Amniotic epithelial cell (primary cell): ENCODE measurements around the gene KIAA1217.
"Not testable (repeated sequence)": the region's sequence is repeated elsewhere in the genome, so short reads cannot be mapped to it uniquely, and the experiment has no call there.

Source experiments
- DNase-seq: peaks from one replicate; pipeline ENCODE4 v3.0.0-alpha.2; 2010; ENCODE audit warnings: low read depth

Gene KIAA1217

GRCh38 chr10:24465891-24466818, 257.2 kb downstream of the KIAA1217 start:
- peak; percentile 99 for DNase-seq

DNA sequence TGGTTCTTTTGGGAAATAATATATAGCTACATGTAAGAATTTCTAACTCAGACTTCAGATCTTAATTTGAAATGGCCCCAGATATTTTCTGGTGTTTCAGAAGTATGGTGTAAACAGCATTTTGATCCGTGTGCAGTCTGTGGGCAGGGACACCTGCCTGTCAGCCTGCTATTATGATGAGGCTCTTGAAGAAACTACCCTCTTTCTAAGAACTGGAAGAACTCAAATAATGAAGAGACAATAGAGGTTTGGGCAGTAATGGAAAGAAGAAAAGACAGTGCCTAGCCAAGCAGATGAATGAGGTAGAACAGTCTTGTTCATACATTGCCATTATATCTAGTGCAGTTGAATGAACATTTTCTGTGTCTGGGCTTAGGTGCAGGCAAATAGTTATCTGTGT, 258.2 kb downstream of the KIAA1217 start:
- DNase-seq: peak; percentile 49

DNA sequence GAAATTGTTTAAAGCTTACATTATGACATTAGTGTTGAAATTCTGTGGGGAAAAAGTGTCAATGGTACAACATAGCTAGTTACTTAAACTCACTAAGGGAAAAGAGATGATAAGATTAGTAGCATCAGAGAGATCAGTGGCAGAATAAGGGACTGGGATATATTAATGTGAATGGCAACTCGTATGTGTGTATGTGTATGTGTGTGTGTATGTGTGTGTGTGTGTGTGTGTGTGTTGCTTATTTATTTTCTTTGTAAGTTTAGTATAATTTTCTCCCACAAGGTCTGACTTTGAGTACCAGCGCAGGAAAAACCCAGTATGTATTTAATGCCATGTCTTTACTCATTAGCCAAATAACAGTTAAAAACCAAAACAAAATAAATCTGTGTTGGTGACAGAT, 258.7 kb downstream of the KIAA1217 start:
- peak; percentile 29 for DNase-seq

DNA sequence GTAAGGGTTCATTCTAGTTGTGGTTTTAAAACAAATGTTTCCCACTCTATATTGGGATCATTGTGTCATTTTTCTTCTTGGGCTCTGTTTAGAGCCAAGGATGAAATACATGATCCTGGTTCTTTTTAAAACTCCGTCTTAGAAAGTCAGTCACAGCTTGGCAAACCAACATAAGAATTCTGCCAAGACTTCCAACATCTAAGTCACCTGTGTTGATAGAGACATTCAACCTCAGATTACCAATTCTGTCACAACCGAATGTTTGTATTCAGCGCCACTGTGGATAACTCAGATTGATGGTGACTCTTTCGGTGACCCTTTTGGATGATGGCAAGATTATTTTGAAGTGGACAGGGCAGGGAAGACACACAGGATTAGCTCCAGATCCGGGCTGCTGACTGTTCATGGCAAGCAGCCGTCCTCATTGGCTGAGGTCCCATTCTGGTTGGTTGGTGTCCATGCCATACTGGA, 259.4 kb downstream of the KIAA1217 start:
- DNase-seq: peak; percentile 78

DNA sequence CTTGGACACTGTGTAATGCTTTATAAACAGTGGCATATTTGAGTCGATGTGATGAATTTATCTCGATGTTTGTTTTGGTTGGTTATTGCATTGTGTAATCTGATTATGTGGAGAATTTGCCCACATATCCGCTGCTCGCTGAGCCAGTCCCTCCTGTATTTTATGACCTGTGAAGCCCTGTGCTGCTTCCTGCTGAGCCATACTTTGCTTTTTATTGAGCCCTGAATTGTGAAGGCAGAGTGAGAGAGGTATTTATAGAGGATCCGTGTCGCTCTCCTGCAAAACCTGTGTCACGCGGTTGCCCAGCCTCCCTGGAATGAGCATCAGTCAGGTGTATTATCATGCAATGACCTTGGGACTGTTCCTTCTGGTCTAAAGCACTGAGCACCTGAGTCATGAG, 261.1 kb downstream of the KIAA1217 start:
- DNase-seq: peak; percentile 70

DNA sequence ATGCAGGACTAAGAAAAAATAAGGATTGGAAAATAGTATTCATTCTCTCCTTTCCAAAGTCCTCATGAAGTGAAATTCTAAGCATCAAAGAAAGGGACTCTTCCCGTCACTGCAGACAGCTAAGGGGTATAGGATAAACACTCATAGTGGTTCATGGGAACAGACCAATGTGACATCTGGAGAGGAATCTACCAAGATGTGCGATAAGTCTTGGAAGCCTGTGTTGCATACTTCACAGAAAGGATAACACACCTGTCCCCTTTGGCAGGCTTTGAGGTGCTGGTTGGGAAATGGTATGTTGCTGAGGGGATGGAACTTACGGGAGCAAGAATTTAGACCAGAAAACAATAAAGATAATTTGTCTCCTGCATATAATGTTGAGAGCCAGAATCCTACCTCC, 266.7 kb downstream of the KIAA1217 start:
- peak; percentile 22 for DNase-seq

- DNase-seq: no peak
These were observed 268.2 kb downstream of the KIAA1217 start for GRCh38 chr10:24476913-24477701.

GRCh38 chr10:24477915-24478314, 269.0 kb downstream of the KIAA1217 start:
- DNase-seq: no peak

GRCh38 chr10:24479806-24480205, 270.9 kb downstream of the KIAA1217 start:
- no peak for DNase-seq

DNA sequence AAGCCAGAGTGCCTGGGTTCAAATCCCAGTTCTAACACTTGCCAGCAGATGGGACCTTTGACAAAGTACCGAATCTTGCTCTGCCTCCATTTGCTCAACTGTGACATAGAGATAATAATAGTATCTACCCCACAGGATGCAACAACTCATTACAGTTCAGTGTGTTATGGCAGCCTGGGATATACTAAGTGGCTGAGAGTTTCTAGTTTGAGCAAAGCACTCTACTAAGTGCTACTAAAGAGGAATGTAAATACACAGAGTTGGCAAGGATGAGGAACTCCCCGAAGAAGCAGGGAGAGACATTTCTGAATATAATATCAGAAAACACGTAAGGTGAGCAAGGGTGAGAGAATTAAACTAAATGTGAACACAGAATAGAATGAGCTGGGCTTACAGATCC, 271.5 kb downstream of the KIAA1217 start:
- no peak for DNase-seq

DNA sequence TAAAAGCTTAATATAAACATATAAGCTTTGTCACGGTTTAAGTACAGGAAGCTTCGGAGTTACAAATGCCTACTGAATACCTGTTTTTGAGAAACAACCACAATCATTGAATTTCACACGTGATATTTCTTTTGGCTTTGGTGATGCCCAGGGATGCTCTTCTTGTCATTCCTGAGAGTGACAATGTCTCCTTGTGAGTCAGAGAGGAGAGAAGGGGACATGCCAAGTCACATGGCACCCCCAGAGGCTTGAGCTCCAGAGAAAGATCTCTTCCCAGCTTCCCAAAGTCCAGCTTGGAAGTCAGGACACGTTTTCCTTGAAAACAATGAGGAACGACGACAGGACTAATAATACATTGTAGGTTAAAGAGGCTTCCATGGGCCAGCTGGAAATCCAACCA, 272.3 kb downstream of the KIAA1217 start:
- DNase-seq: no peak

DNA sequence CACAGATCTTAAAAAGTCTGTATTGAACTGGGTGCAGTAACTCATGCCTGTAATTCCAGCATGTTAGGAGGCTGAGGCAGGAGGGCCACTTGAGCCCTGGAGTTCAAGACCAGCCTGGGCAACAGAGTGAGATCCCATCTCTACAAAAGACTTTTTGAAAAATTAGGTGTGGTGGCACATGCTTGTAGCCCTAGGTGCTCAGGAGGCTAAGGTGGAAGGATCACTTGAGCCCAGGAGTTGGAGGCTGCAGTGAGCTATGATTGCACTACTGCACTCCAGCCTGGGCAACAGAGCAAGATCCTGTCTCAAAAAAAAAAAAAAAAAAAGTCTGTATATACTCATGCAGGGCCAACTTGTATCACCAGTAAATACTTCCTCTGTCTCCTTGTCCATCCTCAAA, 273.8 kb downstream of the KIAA1217 start:
- DNase-seq: not testable (repeated sequence)

DNA sequence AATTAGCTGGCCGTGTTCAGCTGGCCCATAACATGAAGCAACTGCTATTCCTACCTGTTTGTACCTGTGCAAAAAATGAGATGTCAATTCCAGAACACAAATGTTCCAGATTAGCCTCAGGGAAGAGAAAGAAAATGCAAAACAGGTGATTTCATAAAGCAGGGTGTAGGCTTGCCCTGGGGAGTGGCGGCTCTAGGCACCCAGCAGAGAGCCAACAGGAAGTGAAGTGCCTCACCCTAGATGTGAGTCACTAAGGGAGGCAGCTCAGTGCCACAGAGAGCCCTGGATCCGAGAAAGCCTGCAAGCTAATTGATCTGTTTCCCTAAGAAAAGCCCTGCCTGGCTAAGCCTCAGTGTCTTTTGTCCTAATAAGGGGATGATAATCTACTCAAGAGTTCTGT, 274.8 kb downstream of the KIAA1217 start:
- peak; percentile 57 for DNase-seq

- no peak for DNase-seq
These were observed 275.8 kb downstream of the KIAA1217 start for GRCh38 chr10:24484771-24485170.

- DNase-seq: no peak
These were observed 276.4 kb downstream of the KIAA1217 start for GRCh38 chr10:24485304-24485703.

GRCh38 chr10:24488631-24489030, 279.7 kb downstream of the KIAA1217 start:
- DNase-seq: no peak

DNA sequence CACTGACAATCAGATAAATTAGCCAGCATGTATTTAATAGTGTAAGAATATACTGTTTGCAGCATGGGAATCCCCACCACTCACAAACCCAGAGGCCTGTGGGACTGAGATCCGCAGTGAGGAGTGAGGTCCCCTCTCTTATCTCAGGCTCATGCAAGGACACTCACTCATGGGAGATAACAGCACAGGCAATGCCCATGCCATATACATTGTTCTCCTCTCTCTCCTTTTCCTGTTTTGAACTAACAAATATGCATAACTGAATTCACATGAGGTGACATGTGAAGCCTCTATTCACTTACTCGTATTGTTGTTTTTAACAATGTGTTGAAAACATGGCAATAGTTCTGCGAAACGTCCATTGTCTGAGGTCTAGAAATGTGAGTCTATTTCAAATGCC, 284.2 kb downstream of the KIAA1217 start:
- DNase-seq: no peak

- DNase-seq: no peak
These were observed 285.3 kb downstream of the KIAA1217 start for GRCh38 chr10:24494236-24494635.

GRCh38 chr10:24494777-24495176, 285.8 kb downstream of the KIAA1217 start:
- DNase-seq: no peak

DNA sequence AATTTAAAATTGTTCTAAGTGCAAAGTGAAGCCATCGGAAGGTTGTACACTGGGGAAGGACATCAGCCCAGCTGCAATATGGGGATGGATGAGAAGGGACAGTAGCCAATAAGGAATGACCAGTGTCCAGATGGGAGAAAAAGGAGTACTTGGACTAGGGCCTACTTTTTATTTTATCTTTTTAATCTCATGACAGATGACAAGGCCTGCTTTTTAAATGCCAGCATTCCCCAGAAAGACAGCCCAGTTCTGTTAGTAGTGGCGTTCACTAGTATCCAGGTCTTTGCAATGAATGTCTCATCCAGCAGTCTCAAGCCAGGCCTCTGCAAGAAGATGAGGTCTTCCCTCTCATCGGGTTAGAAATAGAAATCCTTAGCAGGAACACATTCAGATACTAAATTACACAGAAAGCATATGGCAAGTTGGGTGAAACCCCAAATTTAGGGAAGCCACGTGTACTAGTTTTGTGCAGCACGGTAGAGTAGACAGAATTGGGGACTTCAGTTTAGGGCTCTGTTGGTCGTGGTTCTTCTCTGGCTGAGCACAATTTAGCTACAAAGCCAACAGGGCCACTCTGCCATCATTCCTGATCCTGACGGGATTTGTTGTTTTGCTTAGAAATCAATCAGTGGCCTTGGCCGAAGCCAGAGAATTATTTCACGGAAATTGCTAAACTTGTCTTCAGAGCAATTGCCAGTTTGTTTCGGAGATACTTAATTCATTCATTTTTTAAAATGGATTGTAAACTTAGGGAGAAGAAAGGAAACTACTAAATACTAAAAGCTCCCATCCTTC, 286.9 kb downstream of the KIAA1217 start:
- DNase-seq: no peak

GRCh38 chr10:24496906-24497305, 288.0 kb downstream of the KIAA1217 start:
- DNase-seq: no peak

- no peak for DNase-seq
These were observed 292.2 kb downstream of the KIAA1217 start for GRCh38 chr10:24501056-24501711.
